Astrocyte of the cerebellum (primary cell): ENCODE results near the gene CFAP99.
"Not testable (repeated sequence)": the region's sequence is repeated elsewhere in the genome, so short reads cannot be mapped to it uniquely, and the experiment has no call there.

Source experiments
- DNase-seq: peaks from one replicate; pipeline ENCODE4 v3.0.0-alpha.2; 2011; ENCODE audit warnings: low read depth
- H3K4me3 ChIP-seq: 2 replicates; pipeline ENCODE4 v1.5.1; 2011; ENCODE audit warnings: mild to moderate bottlenecking, low read depth, low read length, moderate library complexity
- in situ Hi-C: cut with HindIII; loops from 2 replicates; pipeline ENCODE4 v1.10.0; 2017; ENCODE audit warnings: low sequenced_read_pairs
- TF ChIP-seq, protein P1 (sequence below): IDR thresholded peaks from 2 replicates; pipeline ENCODE4 v1.5.1; 2012; ENCODE audit warnings: low read length, low read depth, moderate library complexity, mild to moderate bottlenecking; ENCODE audit errors: missing control alignments

Gene CFAP99

GRCh38 chr4:2428496-2429213, 9.9 kb downstream of the CFAP99 start:
- TF ChIP-seq, protein P1, sequence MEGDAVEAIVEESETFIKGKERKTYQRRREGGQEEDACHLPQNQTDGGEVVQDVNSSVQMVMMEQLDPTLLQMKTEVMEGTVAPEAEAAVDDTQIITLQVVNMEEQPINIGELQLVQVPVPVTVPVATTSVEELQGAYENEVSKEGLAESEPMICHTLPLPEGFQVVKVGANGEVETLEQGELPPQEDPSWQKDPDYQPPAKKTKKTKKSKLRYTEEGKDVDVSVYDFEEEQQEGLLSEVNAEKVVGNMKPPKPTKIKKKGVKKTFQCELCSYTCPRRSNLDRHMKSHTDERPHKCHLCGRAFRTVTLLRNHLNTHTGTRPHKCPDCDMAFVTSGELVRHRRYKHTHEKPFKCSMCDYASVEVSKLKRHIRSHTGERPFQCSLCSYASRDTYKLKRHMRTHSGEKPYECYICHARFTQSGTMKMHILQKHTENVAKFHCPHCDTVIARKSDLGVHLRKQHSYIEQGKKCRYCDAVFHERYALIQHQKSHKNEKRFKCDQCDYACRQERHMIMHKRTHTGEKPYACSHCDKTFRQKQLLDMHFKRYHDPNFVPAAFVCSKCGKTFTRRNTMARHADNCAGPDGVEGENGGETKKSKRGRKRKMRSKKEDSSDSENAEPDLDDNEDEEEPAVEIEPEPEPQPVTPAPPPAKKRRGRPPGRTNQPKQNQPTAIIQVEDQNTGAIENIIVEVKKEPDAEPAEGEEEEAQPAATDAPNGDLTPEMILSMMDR, result no peak
- in situ Hi-C loops, result no loop called here
- DNase-seq, result no peak

GRCh38 chr4:2429945-2430757, 11.4 kb downstream of the CFAP99 start:
- DNase-seq, in situ Hi-C loops: not testable (repeated sequence)

More at GRCh38 chr4:2428496-2429213, 9.9 kb downstream of the CFAP99 start:
- H3K4me3 ChIP-seq, result no peak overlapping the region

DNA sequence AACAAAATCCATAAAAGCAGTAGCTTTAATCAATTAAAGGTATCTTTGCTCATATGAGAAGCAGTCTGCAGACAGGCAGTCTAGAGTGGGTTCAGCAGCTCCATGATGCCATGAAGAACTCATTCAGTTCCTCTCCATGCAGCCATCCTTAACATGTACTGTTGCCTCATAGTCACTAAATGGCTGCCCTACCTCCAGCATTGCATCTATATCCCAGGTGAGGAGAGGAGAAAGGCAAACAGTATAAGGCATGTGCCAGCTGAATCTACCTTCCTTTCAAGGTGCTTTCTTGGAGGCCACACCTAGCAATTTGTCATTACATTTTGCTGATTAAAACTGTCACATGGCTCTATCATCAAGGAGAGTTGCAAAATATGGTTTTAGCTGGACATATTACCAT, 13.2 kb downstream of the CFAP99 start:
- TF ChIP-seq, protein P1, result no peak
- H3K4me3 ChIP-seq, result no peak overlapping the region
- in situ Hi-C loops, result no loop called here
- no peak for DNase-seq

More at GRCh38 chr4:2429945-2430757, 11.4 kb downstream of the CFAP99 start:
- H3K4me3 ChIP-seq, result not testable (repeated sequence)

- DNase-seq, result no peak
- in situ Hi-C loops, result no loop called here
- TF ChIP-seq, protein P1, result no peak
- H3K4me3 ChIP-seq, result no peak overlapping the region
Observed at GRCh38 chr4:2432991-2433530, 14.3 kb downstream of the CFAP99 start.

- TF ChIP-seq, protein P1, result no peak
- in situ Hi-C loops, result no loop called here
- no peak overlapping the region for H3K4me3 ChIP-seq
- DNase-seq, result no peak
Observed at GRCh38 chr4:2433609-2434350, 15.0 kb downstream of the CFAP99 start.

DNA sequence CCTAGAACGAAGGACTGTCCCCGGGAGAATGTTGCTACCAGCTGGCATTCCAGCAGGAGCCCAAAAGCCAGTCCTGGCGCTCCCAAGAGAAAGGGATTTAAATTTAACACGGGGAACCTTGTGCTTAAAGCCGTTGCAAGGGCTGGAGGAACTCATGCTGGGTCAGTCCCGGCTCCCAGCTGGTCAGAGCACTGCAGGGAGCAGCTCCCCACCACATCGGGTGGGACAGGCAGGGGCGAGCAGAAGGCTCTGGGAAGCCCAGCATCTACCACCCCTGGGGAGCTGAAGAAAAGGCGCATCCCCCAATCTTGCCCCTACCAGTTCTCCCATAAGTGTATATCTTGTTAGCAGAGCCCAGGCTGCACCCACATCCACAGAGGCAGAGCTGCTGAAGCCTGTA, 15.7 kb downstream of the CFAP99 start:
- TF ChIP-seq, protein P1, result no peak
- H3K4me3 ChIP-seq, result no peak overlapping the region
- DNase-seq, result no peak
- in situ Hi-C loops, result no loop called here
